ENCODE measurements around the gene AOX1. TPM values are rescaled to one million over a fixed set of nuclear protein-coding genes. Genes with fewer than 3 reads are reported as not detected.
A peak's percentile ranks its signal among the peaks of the same experiment; 100 is the strongest.

AOX1 gene
- total RNA-seq, 4 donors from 2014 or later = 18.3 to 67.5 (median 18.8) TPM

DNA sequence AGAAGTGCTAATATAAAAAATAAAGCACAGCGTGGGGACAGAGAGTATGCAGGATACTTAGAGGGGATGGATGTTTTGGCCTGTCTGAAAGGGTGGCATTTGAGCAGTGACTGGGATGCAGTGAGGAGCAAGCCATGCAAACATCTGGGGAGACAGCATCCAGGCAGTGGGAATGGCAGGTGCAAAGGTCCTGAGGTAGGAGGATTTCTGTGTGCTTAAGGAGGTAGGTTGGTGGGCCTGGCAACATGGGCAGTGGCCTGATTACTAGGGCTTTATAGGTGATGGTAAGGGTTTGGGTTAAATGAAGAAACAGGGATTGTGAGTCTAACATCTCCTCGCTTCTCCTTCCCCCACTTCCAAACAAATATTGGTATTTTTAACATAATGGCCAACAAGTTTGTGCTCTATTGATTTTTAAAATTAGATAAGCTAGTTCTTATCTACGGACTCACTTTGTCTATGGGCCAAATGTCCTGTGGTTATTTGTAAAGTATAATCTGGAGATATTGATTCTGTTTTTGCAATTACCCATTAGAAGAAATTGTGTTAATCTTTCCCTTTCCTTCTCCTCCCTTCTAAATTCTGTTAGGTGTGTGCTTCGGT lies 2.4 kb downstream of the AOX1 start:
- DNase-seq (ENCODE audit: low spot score in 2 of 2) = no peak
- 82 to 92% methylated on average over 4 of the region's 4 CpGs for WGBS, 2 donors
- intact Hi-C loops (cut with DNase I; ENCODE audit: low total_unique reads) = no loop called here
- no peak overlapping the region for H3K4me3 ChIP-seq (ENCODE audit: low read depth, poor library complexity, severe bottlenecking)
- TF ChIP-seq CTCF (IDR thresholded peaks at IDR 0.05) = no peak
- no peak for TF ChIP-seq POLR2A (IDR thresholded peaks at IDR 0.05)

DNA sequence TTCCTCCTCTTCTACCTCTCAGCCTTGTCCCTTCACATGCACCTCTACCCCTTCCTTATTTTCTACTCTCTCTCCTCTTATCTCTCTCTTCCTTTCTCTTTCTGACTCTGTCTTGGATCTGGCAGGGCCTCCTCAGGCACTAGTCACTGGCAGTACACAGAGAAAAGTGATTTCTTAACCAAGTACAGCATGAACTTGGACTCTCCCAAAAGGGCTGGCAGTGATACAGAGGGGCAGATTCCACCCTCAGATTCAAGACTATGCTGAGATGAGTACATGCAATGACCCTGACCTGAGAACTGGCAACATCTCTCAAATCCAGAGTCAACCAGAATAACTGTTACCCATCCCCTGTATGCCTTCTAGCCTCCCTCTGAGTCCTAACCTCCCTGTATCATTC lies 4.3 kb downstream of the AOX1 start:
- H3K4me3 ChIP-seq (ENCODE audit: low read depth, poor library complexity, severe bottlenecking) = no peak overlapping the region
- intact Hi-C loops (cut with DNase I; ENCODE audit: low total_unique reads) = no loop called here
- peak; percentile 83 to 92 for DNase-seq (ENCODE audit: low spot score in 2 of 2)
- TF ChIP-seq POLR2A (IDR thresholded peaks at IDR 0.05) (no peak), CTCF (IDR thresholded peaks at IDR 0.05) (no peak)

GRCh38 chr2:200591308-200591707 lies 5.5 kb downstream of the AOX1 start:
- H3K4me3 ChIP-seq (ENCODE audit: low read depth, poor library complexity, severe bottlenecking) = no peak overlapping the region
- no peak for DNase-seq (ENCODE audit: low spot score in 2 of 2)
- 75 to 89% methylated on average over 5 of the region's 5 CpGs for WGBS, 2 donors
- intact Hi-C loops (cut with DNase I; ENCODE audit: low total_unique reads) = no loop called here
- no peak for TF ChIP-seq POLR2A (IDR thresholded peaks at IDR 0.05)
- no peak for TF ChIP-seq CTCF (IDR thresholded peaks at IDR 0.05)

DNA sequence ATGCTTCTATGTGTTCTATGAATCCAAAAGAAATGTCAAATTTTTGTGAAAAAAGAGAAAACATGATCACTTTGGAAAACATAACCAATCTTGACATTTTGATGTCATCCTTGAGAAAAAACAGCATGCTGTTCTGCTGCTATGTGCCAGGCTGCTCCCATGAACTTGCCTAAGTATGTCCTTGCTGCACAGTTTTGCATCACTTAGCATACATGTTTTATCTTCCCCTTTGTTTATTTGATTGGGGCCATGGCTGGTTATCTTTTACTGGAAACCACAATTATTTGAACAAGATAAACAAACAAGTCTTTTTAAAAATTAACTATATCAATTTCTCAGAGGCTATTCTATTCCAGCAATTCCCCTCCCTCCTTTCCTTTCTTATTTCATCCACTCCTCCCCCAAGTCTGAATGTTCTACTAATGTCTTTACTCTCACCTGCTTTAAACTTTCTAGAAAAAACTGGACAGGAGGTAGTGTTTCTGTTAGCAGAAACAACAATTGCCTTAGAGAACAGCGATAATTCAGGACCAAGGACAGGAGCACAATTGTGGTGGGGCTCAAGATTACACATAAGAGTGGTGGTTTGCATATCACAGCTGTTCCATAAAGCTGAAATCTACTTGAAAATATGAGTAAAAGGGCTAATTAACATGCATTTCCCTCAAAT lies 6.7 kb downstream of the AOX1 start:
- no peak overlapping the region for H3K4me3 ChIP-seq (ENCODE audit: low read depth, poor library complexity, severe bottlenecking)
- no peak for DNase-seq (ENCODE audit: low spot score in 2 of 2)
- TF ChIP-seq POLR2A (IDR thresholded peaks at IDR 0.05) = no peak
- no peak for TF ChIP-seq CTCF (IDR thresholded peaks at IDR 0.05)
- intact Hi-C loops (cut with DNase I; ENCODE audit: low total_unique reads) = no loop called here
- WGBS, 2 donors = 80 to 87% methylated on average over 1 of the region's 1 CpG

GRCh38 chr2:200593905-200594304 lies 8.1 kb downstream of the AOX1 start:
- no peak for TF ChIP-seq POLR2A (IDR thresholded peaks at IDR 0.05)
- TF ChIP-seq CTCF (IDR thresholded peaks at IDR 0.05) = no peak
- 41 to 59% methylated on average over 1 of the region's 1 CpG for WGBS, 2 donors
- no peak for DNase-seq (ENCODE audit: low spot score in 2 of 2)
- H3K4me3 ChIP-seq (ENCODE audit: low read depth, poor library complexity, severe bottlenecking) = no peak overlapping the region
- intact Hi-C loops (cut with DNase I; ENCODE audit: low total_unique reads) = no loop called here

- WGBS, 2 donors = 74 to 93% methylated on average over 2 of the region's 3 CpGs
- no peak for DNase-seq (ENCODE audit: low spot score in 2 of 2)
Observed at GRCh38 chr2:200595913-200596312, 10.1 kb downstream of the AOX1 start.

More at GRCh38 chr2:200595913-200596312, 10.1 kb downstream of the AOX1 start:
- no peak overlapping the region for H3K4me3 ChIP-seq (ENCODE audit: low read depth, poor library complexity, severe bottlenecking)
- intact Hi-C loops (cut with DNase I; ENCODE audit: low total_unique reads) = no loop called here
- TF ChIP-seq CTCF (IDR thresholded peaks at IDR 0.05) = no peak
- no peak for TF ChIP-seq POLR2A (IDR thresholded peaks at IDR 0.05)

Measured in lower leg skin (tissue), 4 donors.